Activated effector memory CD4-positive, alpha-beta T cell treated with anti-CD3 and anti-CD28 coated beads, Interleukin-2, amount 50 U/mL, for 16 hours (primary cell): ENCODE measurements around the gene MAGEA4.
"Not testable (repeated sequence)": the region's sequence is repeated elsewhere in the genome, so short reads cannot be mapped to it uniquely, and the experiment has no call there.

Experiments used
- DNase-seq: peaks from one replicate; pipeline ENCODE4 v3.0.0-alpha.2; 2020

Gene MAGEA4

DNA sequence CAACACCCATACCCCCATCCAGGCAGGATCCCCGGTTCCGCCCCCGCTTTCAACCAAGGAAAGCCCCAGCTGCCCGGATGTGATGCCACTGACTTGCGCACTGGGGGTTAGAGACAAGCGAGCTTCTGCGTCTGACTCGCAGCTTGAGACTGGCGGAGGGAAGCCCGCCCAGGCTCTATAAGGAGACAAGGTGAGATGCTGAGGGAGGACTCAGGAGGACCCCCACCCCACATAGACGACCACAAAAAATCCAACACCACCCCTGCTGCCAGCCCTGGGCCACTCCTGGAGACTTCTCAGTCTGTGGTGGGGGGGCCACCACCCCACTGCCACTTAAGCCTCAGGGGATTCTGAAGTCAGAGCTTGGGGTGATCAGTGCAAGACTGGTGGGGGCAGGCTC lies at the start of gene MAGEA4:
TSS of gene MAGEA4 (plus strand) at position 110 of the 400 bp plus-strand sequence. CDS start 10,776 bp downstream, outside the sequence.
- DNase-seq, result no peak

- no peak for DNase-seq
Measured at GRCh38 chrX:151870602-151871001, 42.1 kb upstream of the MAGEA4 start.

DNA sequence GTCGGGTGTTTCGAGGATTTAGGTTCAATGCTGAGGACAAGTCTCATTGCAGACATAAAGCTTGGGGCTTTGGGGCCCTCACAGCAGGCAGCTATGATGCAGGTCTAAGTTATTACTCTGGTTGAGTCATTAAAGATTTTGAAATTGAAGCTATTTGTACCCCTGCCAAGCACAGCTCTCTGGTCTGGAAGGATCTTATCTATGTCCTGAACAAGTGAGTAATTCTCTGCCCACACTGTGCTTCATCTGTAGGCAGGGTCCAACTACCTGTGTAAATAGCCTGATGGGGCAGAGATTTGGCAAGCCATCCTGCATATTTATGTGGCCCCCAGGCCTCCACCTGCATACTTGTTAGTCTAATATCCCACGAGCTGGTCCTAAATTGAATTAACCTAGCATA lies 41.4 kb upstream of the MAGEA4 start:
- no peak for DNase-seq

- no peak for DNase-seq
Measured at GRCh38 chrX:151873096-151873495, 39.6 kb upstream of the MAGEA4 start.

- DNase-seq, result no peak
Measured at GRCh38 chrX:151875270-151876026, 37.2 kb upstream of the MAGEA4 start.

DNA sequence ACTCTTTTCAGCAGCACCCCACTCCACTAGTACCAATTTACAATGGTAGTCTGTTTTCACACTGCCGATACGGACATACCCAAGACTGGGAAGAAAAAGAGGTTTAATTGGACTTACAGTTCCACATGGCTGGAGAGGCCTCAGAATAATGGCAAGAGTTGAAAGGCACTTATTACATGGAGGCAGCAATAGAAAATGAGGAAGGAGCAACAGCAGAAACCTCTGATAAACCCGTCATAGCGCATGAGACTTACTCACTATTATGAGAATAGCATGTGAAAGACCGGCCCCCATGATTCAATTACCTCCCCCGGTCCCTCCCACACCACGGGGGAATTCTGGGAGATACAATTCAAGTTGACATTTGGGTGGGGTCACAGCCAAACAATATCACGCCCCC lies 34.1 kb upstream of the MAGEA4 start:
- no peak for DNase-seq

GRCh38 chrX:151879856-151880255 lies 32.8 kb upstream of the MAGEA4 start:
- DNase-seq, result no peak

DNA sequence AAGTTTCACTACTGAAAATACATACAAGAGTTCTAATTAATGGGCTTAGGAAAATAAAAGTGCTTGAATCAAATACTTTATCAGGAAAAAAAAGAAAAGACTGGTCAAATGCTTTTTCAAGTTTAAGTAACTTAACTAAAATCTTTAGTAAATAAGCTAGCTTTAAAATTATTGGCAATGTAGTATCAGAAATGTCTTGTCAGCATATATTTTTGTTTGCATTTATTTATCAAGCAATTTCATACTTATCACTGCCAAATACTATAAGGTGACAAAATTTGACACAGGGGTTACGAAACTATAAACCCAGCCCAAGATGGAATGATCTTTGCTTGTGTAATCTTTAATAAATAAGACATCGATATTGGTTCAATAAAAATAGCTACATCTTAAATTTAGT lies 31.8 kb upstream of the MAGEA4 start:
- DNase-seq, result no peak

- no peak for DNase-seq
Measured at GRCh38 chrX:151889421-151889820, 23.3 kb upstream of the MAGEA4 start.

DNA sequence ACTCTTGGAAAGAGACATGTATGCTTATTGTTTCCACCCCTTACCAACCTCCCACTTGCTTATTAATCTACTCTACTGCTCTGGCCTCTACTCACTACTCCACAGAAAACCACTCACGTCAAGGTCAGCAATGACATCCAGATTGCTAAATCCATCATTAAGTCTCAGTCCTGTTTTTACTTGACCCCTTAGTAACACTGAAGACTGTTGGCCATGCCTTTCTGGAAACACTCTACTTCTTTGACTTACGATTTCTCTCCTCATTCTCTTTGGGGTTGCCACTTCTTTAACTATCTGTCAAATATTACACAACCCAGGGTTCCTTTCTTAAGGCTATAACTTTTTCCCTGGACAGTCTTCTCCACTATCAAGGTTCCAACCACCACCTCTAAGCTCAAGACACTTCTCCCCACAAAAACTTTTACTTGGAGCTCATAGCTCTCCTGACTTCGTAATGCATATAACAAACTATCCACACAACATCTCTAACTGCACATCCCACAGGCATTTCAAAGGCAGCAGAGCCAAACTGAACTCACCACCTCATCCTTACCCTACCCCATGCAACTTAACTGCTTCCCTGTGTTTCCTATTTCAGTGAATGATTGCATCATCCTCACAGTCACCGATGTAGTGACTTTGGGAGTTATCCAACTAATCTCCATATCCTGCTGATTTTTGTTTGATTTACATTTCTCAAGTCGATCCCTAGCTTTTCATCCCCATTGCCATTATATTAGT lies 15.8 kb upstream of the MAGEA4 start:
- DNase-seq, result no peak

GRCh38 chrX:151899622-151900021 lies 13.1 kb upstream of the MAGEA4 start:
- no peak for DNase-seq

GRCh38 chrX:151901826-151902225 lies 10.9 kb upstream of the MAGEA4 start:
- DNase-seq, result no peak

GRCh38 chrX:151902813-151903591 lies 9.7 kb upstream of the MAGEA4 start:
- DNase-seq, result no peak

DNA sequence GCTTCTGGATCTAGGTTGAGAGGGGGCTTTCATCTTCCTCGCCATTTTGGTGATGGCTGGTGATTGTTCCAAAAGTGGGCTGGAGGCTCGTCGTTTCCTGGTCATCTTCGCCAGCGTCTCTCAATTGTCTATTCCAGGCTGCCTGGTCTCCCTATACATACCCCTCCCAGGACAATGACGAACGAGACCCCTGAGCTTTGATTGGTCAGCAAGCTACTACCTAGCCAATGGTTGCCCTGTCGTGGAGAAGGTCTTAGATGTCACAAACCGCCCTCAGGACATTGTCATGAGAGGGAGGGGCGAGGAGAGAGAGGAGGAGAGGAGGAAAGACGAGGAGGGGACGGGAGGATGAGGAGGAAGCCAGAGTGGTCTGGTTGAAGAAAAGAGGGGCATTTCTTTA lies 7.7 kb upstream of the MAGEA4 start:
- no peak for DNase-seq

GRCh38 chrX:151912221-151912620 lies 468 bp upstream of the MAGEA4 start:
- no peak for DNase-seq

DNA sequence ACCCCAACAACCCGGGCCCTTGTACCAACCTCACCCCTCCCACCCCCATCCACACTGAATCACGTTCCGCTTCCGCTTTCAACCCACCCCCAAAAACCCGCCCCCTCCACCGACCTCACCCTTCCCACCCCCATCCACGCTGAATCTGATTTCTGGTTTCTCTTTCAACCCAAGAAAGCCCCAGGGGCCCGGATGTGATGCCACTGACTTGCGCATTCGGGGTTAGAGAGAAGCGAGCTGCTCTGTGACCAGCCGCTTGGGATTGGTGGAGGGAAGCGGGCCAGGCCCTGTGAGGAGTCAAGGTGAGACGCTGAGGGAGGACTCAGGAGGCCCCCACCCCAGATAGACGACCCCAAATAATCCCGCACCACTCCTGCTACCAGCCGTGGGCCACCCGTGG lies 6.0 kb downstream of the MAGEA4 start:
- DNase-seq, result not testable (repeated sequence)

DNA sequence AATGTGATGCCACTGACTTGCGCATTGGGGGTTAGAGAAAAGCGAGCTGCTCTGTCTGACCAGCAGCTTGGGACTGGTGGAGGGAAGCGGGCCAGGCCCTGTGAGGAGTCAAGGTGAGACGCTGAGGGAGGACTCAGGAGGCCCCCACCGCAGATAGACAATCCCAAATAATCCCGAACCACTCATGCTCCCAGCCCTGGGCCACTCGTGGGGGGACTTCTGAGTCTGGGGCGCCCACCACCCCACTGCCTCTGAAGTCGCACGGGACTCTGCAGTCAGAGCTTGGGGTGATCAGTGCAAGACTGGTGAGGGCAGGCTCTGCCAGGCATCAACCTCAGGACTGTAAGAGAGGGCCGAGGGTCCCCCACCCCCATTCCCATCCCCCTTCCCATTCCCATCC lies 6.9 kb downstream of the MAGEA4 start:
- DNase-seq, result no peak

DNA sequence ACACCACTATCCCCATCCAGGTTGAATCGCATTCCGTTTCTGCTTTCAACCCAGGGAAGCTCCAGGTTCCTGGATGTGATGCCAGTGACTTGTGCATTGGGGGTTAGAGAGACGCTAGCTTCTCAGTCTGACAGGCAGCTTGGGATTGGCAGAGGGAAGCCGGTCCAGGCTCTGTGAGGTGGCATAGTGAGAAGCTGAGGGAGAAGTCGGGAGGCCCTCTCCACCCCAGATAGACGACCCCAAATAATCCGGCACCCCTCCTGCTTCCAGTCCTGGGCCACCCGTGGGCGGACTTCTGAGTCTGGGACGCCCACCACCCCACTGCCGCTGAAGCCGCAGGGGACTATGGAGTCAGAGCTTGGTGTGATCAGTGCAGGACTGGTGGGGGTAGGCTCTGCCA lies 7.4 kb downstream of the MAGEA4 start:
- DNase-seq, result no peak

DNA sequence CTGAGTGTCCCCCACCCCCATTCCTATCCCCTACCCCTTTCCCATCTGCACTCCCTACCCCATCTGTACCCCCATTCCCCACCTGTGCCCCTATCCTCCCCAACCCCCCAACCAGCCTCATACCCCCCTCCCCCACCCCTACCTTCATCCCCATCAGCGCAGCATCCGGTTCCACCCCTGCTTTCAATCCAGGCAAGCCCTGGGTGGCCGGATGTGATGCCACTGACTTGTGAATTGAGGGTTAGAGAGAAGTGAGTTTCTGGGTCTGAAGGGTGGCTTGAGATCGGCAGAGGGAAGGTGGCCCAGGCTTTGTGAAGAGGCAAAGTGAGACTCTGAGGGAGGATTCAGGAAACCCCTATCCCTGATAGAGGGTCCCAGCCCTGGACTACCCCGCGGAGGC lies 7.8 kb downstream of the MAGEA4 start:
- DNase-seq, result no peak

GRCh38 chrX:151921292-151921691 lies 8.6 kb downstream of the MAGEA4 start:
- DNase-seq, result no peak

GRCh38 chrX:151921866-151922265 lies 9.2 kb downstream of the MAGEA4 start:
- DNase-seq, result no peak

- no peak for DNase-seq
Measured at GRCh38 chrX:151922692-151923091, 10.0 kb downstream of the MAGEA4 start.

- no peak for DNase-seq
Measured at GRCh38 chrX:151923648-151924047, 11.0 kb downstream of the MAGEA4 start.

GRCh38 chrX:151929126-151929525 lies 16.4 kb downstream of the MAGEA4 start:
- no peak for DNase-seq
